Measurements from ENCODE around the gene IL1RAPL2.

Gene IL1RAPL2

DNA sequence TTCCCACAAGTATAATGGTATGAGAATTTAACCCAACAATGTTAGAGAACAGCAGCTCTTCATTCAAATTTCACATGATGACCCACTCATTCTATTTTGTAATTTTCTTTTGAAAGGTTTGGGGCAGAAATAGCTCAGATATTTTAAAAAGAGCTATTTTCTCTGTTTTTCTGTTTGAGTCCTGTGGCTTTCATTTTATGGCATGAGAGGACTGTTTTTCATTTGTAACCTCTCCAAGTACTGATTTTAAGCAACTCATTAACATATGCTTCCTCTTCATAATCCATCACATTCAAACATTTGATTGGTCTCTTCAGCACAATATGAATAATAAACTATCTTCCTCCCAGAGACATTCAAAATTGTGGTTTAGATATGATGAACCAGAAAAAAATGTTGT lies 783.5 kb downstream of the IL1RAPL2 start:
- no peak overlapping the region for H3K27ac ChIP-seq
- ChIA-PET CTCF (no interaction called here), POLR2A (ENCODE audit: low non-redundant PET) (no interaction called here)
- DNase-seq (ENCODE audit: low spot score) = no peak
- TF ChIP-seq, protein P1, sequence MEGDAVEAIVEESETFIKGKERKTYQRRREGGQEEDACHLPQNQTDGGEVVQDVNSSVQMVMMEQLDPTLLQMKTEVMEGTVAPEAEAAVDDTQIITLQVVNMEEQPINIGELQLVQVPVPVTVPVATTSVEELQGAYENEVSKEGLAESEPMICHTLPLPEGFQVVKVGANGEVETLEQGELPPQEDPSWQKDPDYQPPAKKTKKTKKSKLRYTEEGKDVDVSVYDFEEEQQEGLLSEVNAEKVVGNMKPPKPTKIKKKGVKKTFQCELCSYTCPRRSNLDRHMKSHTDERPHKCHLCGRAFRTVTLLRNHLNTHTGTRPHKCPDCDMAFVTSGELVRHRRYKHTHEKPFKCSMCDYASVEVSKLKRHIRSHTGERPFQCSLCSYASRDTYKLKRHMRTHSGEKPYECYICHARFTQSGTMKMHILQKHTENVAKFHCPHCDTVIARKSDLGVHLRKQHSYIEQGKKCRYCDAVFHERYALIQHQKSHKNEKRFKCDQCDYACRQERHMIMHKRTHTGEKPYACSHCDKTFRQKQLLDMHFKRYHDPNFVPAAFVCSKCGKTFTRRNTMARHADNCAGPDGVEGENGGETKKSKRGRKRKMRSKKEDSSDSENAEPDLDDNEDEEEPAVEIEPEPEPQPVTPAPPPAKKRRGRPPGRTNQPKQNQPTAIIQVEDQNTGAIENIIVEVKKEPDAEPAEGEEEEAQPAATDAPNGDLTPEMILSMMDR (conservative IDR thresholded peaks at IDR 0.05; ENCODE audit: low read depth) = no peak

- ChIA-PET POLR2A (ENCODE audit: low non-redundant PET) (no interaction called here), CTCF (no interaction called here)
- TF ChIP-seq, protein P1 (conservative IDR thresholded peaks at IDR 0.05; ENCODE audit: low read depth) = no peak
- H3K27ac ChIP-seq = no peak overlapping the region
- peak; percentile 0 for DNase-seq (ENCODE audit: low spot score)
Observed at GRCh38 chrX:105375816-105376215, 809.8 kb downstream of the IL1RAPL2 start.

- CTCF ChIA-PET = no interaction called here
- no peak for DNase-seq (ENCODE audit: low spot score)
Observed at GRCh38 chrX:105424729-105425128, 858.7 kb downstream of the IL1RAPL2 start.

DNA sequence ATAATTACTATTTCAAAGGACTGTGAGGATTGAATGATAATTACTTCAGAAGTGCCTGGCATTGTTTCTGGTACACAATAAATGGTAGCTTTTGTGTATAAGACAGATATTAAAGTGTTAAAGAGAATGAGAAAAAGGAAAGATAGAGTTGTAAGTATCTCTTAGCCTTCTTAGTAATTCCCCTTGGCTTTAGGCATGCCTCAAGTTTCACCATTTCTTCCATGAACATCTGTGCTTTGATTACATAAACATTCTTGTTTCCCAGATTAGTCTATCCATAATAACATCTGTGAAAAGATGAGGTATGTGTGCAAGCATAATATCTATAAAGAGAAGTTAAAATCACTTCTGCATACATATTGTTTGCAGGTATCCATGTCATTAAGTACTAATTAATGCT lies 885.4 kb downstream of the IL1RAPL2 start:
- POLR2A ChIA-PET (ENCODE audit: low non-redundant PET) = no interaction called here
- CTCF ChIA-PET = no interaction called here
- TF ChIP-seq, protein P1 (conservative IDR thresholded peaks at IDR 0.05; ENCODE audit: low read depth) = no peak
- H3K27ac ChIP-seq = no peak overlapping the region
- no peak for DNase-seq (ENCODE audit: low spot score)

More at GRCh38 chrX:105424729-105425128, 858.7 kb downstream of the IL1RAPL2 start:
- POLR2A ChIA-PET (ENCODE audit: low non-redundant PET) = no interaction called here
- H3K27ac ChIP-seq = no peak overlapping the region
- TF ChIP-seq, protein P1 (conservative IDR thresholded peaks at IDR 0.05; ENCODE audit: low read depth) = no peak

GRCh38 chrX:105458846-105459245 lies 892.8 kb downstream of the IL1RAPL2 start:
- ChIA-PET CTCF (no interaction called here), POLR2A (ENCODE audit: low non-redundant PET) (no interaction called here)
- DNase-seq (ENCODE audit: low spot score) = no peak
- TF ChIP-seq, protein P1 (conservative IDR thresholded peaks at IDR 0.05; ENCODE audit: low read depth) = no peak
- H3K27ac ChIP-seq = no peak overlapping the region

GRCh38 chrX:105460376-105460775 lies 894.4 kb downstream of the IL1RAPL2 start:
- H3K27ac ChIP-seq = no peak overlapping the region
- TF ChIP-seq, protein P1 (conservative IDR thresholded peaks at IDR 0.05; ENCODE audit: low read depth) = no peak
- no peak for DNase-seq (ENCODE audit: low spot score)
- ChIA-PET CTCF (no interaction called here), POLR2A (ENCODE audit: low non-redundant PET) (no interaction called here)

DNA sequence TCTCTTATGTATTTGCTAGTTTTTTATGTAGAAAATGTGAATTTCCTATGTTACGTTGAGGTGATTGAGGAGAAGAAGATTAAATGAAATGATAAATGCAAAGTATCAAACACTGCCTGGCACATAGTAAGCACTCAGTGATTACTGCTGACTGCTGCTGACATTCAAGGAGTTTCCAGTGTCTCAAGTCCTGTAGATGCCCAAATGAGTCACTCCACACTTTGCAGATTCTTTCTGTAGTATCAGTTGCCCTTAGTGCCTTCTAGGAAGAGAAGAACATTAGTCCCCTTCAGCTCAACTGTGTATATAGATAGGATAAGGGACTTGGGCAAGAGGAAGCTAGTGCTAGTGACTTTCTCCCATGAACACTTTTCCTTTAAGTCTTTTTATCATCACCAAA lies 895.0 kb downstream of the IL1RAPL2 start:
- TF ChIP-seq, protein P1 (conservative IDR thresholded peaks at IDR 0.05; ENCODE audit: low read depth) = no peak
- ChIA-PET POLR2A (ENCODE audit: low non-redundant PET) (no interaction called here), CTCF (no interaction called here)
- H3K27ac ChIP-seq = no peak overlapping the region
- DNase-seq (ENCODE audit: low spot score) = no peak

Measured in RWPE1 (cell line).